Uterus (tissue), 4 donors: Measurements from ENCODE around the gene COL13A1. TPM values are rescaled to one million over a fixed set of nuclear protein-coding genes. Genes with fewer than 3 reads are reported as not detected.

Experiments
- DNase-seq, 2 donors: peaks; one replicate each; pipeline ENCODE4 v3.0.0-alpha.2; 2019 to 2020
- H3K27ac ChIP-seq, 2 donors: fragments of 200-600 bp; sonication (generic); 1 replicate in 1 of 2; 2 replicates in 1 of 2; pipeline ENCODE4 v1.5.1; 2016 to 2018
- H3K27me3 ChIP-seq, 2 donors: fragments of 200-600 bp; sonication (generic); one replicate each; pipeline ENCODE4 v1.5.1; 2018 to 2019; ENCODE audit warnings: control low read depth in 1 of 2
- H3K36me3 ChIP-seq, 2 donors: fragments of 200-600 bp; sonication (generic); one replicate each; pipeline ENCODE4 v1.5.1; 2019; ENCODE audit warnings: control low read depth in 1 of 2
- H3K4me1 ChIP-seq, 2 donors: fragments of 200-600 bp; sonication (generic); one replicate each; pipeline ENCODE4 v1.5.1; 2018 to 2019; ENCODE audit warnings: control low read depth in 1 of 2
- H3K4me3 ChIP-seq, 2 donors: fragments of 200-600 bp; sonication (generic); 1 replicate in 1 of 2; 2 replicates in 1 of 2; pipeline ENCODE4 v1.5.1; 2018 to 2019; ENCODE audit warnings: mild to moderate bottlenecking in 1 of 2
- H3K9me3 ChIP-seq, 2 donors: fragments of 200-600 bp; sonication (generic); one replicate each; pipeline ENCODE4 v1.5.1; 2019; ENCODE audit warnings: control low read depth in 1 of 2
- CTCF ChIP-seq, 4 experiments: fragments of 200-600 bp in 2 of 4; fragments of 450-650 bp in 2 of 4; sonication (generic) in 2 of 4; IDR thresholded peaks; one replicate each; pipeline ENCODE4 v1.5.1; 2016 to 2019; ENCODE audit warnings: antibody characterized with exemption in 4 of 4, mild to moderate bottlenecking in 2 of 4, moderate library complexity in 1 of 4
- POLR2A ChIP-seq, 2 donors: fragments of 450-650 bp; IDR thresholded peaks; one replicate each; pipeline ENCODE4 v1.6.1; 2016; ENCODE audit warnings: antibody characterized with exemption in 2 of 2, mild to moderate bottlenecking in 1 of 2, moderate library complexity in 1 of 2
- intact Hi-C: fragments of 100-400 bp; cut with DNase I; formaldehyde crosslinking; loops from one replicate; pipeline ENCODE4 v1.15.1; 2023; ENCODE audit warnings: low total_unique reads
- total RNA-seq, 4 donors: library from RNA; depleted of rRNA in 3 of 4; stranded (reverse); fragments of >200 nt in 3 of 4; gene quantifications; one replicate each; pipeline versions ENCODE4 v1.1.0 to v1.2.4, GENCODE V29; 2014 to 2023
- donor health status: DM: yes; HTN: yes; CAD: no.

Gene COL13A1
- total RNA-seq, 4 donors from 2014 or later: 2.1 to 13.9 (median 3.6) TPM; not detected in 1

GRCh38 chr10:69996611-69997010 lies 194.9 kb downstream of the COL13A1 start:
- no peak overlapping the region for H3K4me3 ChIP-seq
- no peak overlapping the region for H3K27ac ChIP-seq
- DNase-seq: no peak
- no peaks in the 10 kb centered on the region for H3K36me3 ChIP-seq
- TF ChIP-seq POLR2A (IDR thresholded peaks at IDR 0.05): no peak
- TF ChIP-seq CTCF (IDR thresholded peaks at IDR 0.05): no peak
- no peaks in the 10 kb centered on the region for H3K27me3 ChIP-seq
- H3K4me1 ChIP-seq: no peaks in the 10 kb centered on the region
- intact Hi-C loops: no loop called here
- no peaks in the 10 kb centered on the region for H3K9me3 ChIP-seq

- no peak overlapping the region for H3K4me3 ChIP-seq
- TF ChIP-seq POLR2A (IDR thresholded peaks at IDR 0.05) (no peak), CTCF (IDR thresholded peaks at IDR 0.05) (no peak)
- H3K9me3 ChIP-seq: no peaks in the 10 kb centered on the region
- DNase-seq: no peak
- intact Hi-C loops: no loop called here
- H3K36me3 ChIP-seq: no peaks in the 10 kb centered on the region
- H3K4me1 ChIP-seq: no peaks in the 10 kb centered on the region
- H3K27me3 ChIP-seq: no peaks in the 10 kb centered on the region
- no peak overlapping the region for H3K27ac ChIP-seq
These were observed 198.6 kb downstream of the COL13A1 start for GRCh38 chr10:70000262-70000661.

- H3K27me3 ChIP-seq: no peaks in the 10 kb centered on the region
- H3K27ac ChIP-seq: no peak overlapping the region
- no peaks in the 10 kb centered on the region for H3K9me3 ChIP-seq
- TF ChIP-seq CTCF (IDR thresholded peaks at IDR 0.05): no peak
- TF ChIP-seq POLR2A (IDR thresholded peaks at IDR 0.05): no peak
- intact Hi-C loops: no loop called here
- no peaks in the 10 kb centered on the region for H3K4me1 ChIP-seq
- H3K36me3 ChIP-seq: no peaks in the 10 kb centered on the region
- DNase-seq: no peak
- no peak overlapping the region for H3K4me3 ChIP-seq
These were observed 205.6 kb downstream of the COL13A1 start for GRCh38 chr10:70007116-70007820.

Other genes with a start within 250 kb of the COL13A1 start
- not detected for gene NEUROG3, start 228.5 kb upstream of the COL13A1 start, total RNA-seq
- gene FAM241B, start 171.7 kb upstream of the COL13A1 start, total RNA-seq: 1 to 10 TPM in 1 of 4 donors, under 1 TPM in 1, not detected in 2; 0.35 to 5.4 TPM